Endothelial cell (in vitro differentiated cells): ENCODE results near the gene OCSTAMP. TPM values are rescaled to one million over a fixed set of nuclear protein-coding genes. Genes with fewer than 3 reads are reported as not detected.

Experiments
- DNase-seq: peaks from one replicate; pipeline ENCODE4 v3.0.0; 2021; ENCODE audit warnings: low spot score
- H3K27ac Mint-ChIP-seq: one replicate; pipeline ENCODE4 v1.8.0; 2021; ENCODE audit warnings: mixed read lengths, inconsistent platforms; ENCODE audit not compliant: unreplicated experiment
- H3K27me3 Mint-ChIP-seq: one replicate; pipeline ENCODE4 v1.8.0; 2021; ENCODE audit warnings: mild to moderate bottlenecking, moderate library complexity, mixed read lengths, inconsistent platforms; ENCODE audit not compliant: unreplicated experiment
- H3K36me3 Mint-ChIP-seq: one replicate; pipeline ENCODE4 v1.8.0; 2021; ENCODE audit warnings: mild to moderate bottlenecking, low read depth, mixed read lengths, inconsistent platforms; ENCODE audit not compliant: unreplicated experiment
- H3K4me1 Mint-ChIP-seq: one replicate; pipeline ENCODE4 v1.8.0; 2021; ENCODE audit warnings: mild to moderate bottlenecking, mixed read lengths, inconsistent platforms; ENCODE audit not compliant: unreplicated experiment
- H3K4me3 Mint-ChIP-seq: one replicate; pipeline ENCODE4 v1.8.0; 2021; ENCODE audit warnings: mild to moderate bottlenecking, mixed read lengths, inconsistent platforms; ENCODE audit not compliant: unreplicated experiment
- H3K9me3 Mint-ChIP-seq: one replicate; pipeline ENCODE4 v1.8.0; 2021; ENCODE audit warnings: mixed read lengths, inconsistent platforms; ENCODE audit not compliant: unreplicated experiment
- CTCF ChIP-seq: fragments of 200-600 bp; sonication (generic); IDR thresholded peaks from one replicate; pipeline ENCODE4 v1.5.0; 2021; ENCODE audit warnings: antibody characterized with exemption; ENCODE audit not compliant: unreplicated experiment
- total RNA-seq: library from RNA; stranded (reverse); fragmentation: NEBNext Ultra II Directional; extraction: Animal tissue kit (Norgen Biotek cat#: 25700); gene quantifications from one replicate; pipeline ENCODE4 v1.2.1, GENCODE V29; 2021; ENCODE audit not compliant: unreplicated experiment

OCSTAMP gene
- total RNA-seq, 1 donor from 2014 or later: not detected

GRCh38 chr20:46554828-46555227 is 4.4 kb upstream of the OCSTAMP start:
- no peak for TF ChIP-seq CTCF
- peaks cover 6% of the 10 kb centered on the region for H3K27me3 Mint-ChIP-seq
- H3K27ac Mint-ChIP-seq: no peak overlapping the region
- H3K9me3 Mint-ChIP-seq: no peaks in the 10 kb centered on the region
- H3K4me3 Mint-ChIP-seq: no peak overlapping the region
- DNase-seq: no peak
- no peaks in the 10 kb centered on the region for H3K36me3 Mint-ChIP-seq
- no peaks in the 10 kb centered on the region for H3K4me1 Mint-ChIP-seq

GRCh38 chr20:46553926-46554325 is 3.5 kb upstream of the OCSTAMP start:
- Mint-ChIP-seq H3K4me1 (no peaks in the 10 kb centered on the region), H3K36me3 (no peaks in the 10 kb centered on the region), H3K27ac (no peak overlapping the region), H3K9me3 (no peaks in the 10 kb centered on the region), H3K27me3 (peaks cover 6% of the 10 kb centered on the region), H3K4me3 (no peak overlapping the region)
- DNase-seq: no peak
- no peak for TF ChIP-seq CTCF

- Mint-ChIP-seq H3K27ac (no peak overlapping the region), H3K4me3 (no peak overlapping the region), H3K4me1 (no peaks in the 10 kb centered on the region), H3K27me3 (peaks cover 6% of the 10 kb centered on the region), H3K9me3 (no peaks in the 10 kb centered on the region), H3K36me3 (no peaks in the 10 kb centered on the region)
- TF ChIP-seq CTCF: no peak
- no peak for DNase-seq
Measured at GRCh38 chr20:46552460-46553420, 2.3 kb upstream of the OCSTAMP start.

- Mint-ChIP-seq H3K4me3 (no peak overlapping the region), H3K9me3 (no peaks in the 10 kb centered on the region), H3K27ac (no peak overlapping the region), H3K27me3 (peaks cover 6% of the 10 kb centered on the region), H3K36me3 (no peaks in the 10 kb centered on the region), H3K4me1 (no peaks in the 10 kb centered on the region)
- TF ChIP-seq CTCF: no peak
- DNase-seq: no peak
Measured at GRCh38 chr20:46551522-46552381, 1.3 kb upstream of the OCSTAMP start.
